Ectodermal cell (in vitro differentiated cells): ENCODE measurements around the gene TNFAIP1.

Experiments used
- H3K27ac ChIP-seq: 2 replicates; pipeline ENCODE4 v1.7.0; 2013; ENCODE audit warnings: mild to moderate bottlenecking, low read depth, low read length; ENCODE audit not compliant: insufficient read depth, poor library complexity, severe bottlenecking
- H3K27me3 ChIP-seq: 2 replicates; pipeline ENCODE4 v1.7.0; 2013; ENCODE audit warnings: mild to moderate bottlenecking, low read length; ENCODE audit not compliant: insufficient read depth, control insufficient read depth, poor library complexity, severe bottlenecking
- H3K36me3 ChIP-seq: one replicate; pipeline ENCODE4 v1.7.0; 2013; ENCODE audit warnings: low read length; ENCODE audit not compliant: control insufficient read depth, insufficient read depth
- H3K4me1 ChIP-seq: one replicate; pipeline ENCODE4 v1.7.0; 2013; ENCODE audit warnings: low read length; ENCODE audit not compliant: control insufficient read depth, insufficient read depth
- H3K4me3 ChIP-seq: 2 replicates; pipeline ENCODE4 v1.7.0; 2013; ENCODE audit warnings: low read depth, low read length, control low read depth; ENCODE audit not compliant: insufficient read depth
- H3K9me3 ChIP-seq: 2 replicates; pipeline ENCODE4 v1.7.0; 2013; ENCODE audit warnings: mild to moderate bottlenecking, low read length, moderate library complexity; ENCODE audit not compliant: control insufficient read depth
- WGBS, 2 experiments: methylation state at CpG; one replicate each; pipeline ENCODE4 v1.1.7; 2013; ENCODE audit warnings: missing lambda C conversion rate in 2 of 2; 5-methylcytosine and 5-hydroxymethylcytosine counted together

TNFAIP1 gene

GRCh38 chr17:28344435-28344901 lies 8.9 kb downstream of the TNFAIP1 start:
- H3K27me3 ChIP-seq: no peaks in the 10 kb centered on the region
- WGBS, 2 experiments: 94% methylated on average over 19 of the region's 19 CpGs
- no peak overlapping the region for H3K27ac ChIP-seq
- no peaks in the 10 kb centered on the region for H3K9me3 ChIP-seq
- no peak overlapping the region for H3K4me3 ChIP-seq
- H3K4me1 ChIP-seq: peaks cover 4% of the 10 kb centered on the region
- H3K36me3 ChIP-seq: peaks cover 35% of the 10 kb centered on the region

- H3K4me3 ChIP-seq: no peak overlapping the region
- peak overlapping the region; percentile 33 for H3K27ac ChIP-seq
- H3K27me3 ChIP-seq: no peaks in the 10 kb centered on the region
- H3K4me1 ChIP-seq: peaks cover 4% of the 10 kb centered on the region
- H3K9me3 ChIP-seq: no peaks in the 10 kb centered on the region
- WGBS, 2 experiments: 93 to 95% methylated on average over 13 of the region's 13 CpGs
- peaks cover 35% of the 10 kb centered on the region for H3K36me3 ChIP-seq
Observed at GRCh38 chr17:28345419-28346198, 10.0 kb downstream of the TNFAIP1 start.

DNA sequence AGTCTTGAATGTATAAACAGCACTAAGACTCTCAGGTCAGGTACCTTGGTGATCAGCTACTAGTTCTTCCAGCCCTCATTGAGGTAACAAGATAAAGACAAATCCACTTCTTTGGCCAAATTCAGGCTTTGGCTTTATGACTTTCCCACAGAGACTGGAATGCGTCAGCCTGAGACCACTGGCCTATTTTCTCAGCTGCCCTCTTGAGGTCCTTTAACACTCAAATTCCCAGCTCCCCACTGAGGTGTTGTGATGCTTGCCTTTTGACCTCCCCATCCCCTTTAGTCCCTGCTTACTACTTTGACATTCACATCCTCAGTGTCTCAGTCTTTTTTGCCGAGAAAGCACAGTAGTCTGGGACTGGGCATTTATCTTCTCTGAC lies 10.6 kb downstream of the TNFAIP1 start:
- peak overlapping the region; percentile 33 for H3K27ac ChIP-seq

GRCh38 chr17:28346746-28347246 lies 11.2 kb downstream of the TNFAIP1 start:
- H3K4me3 ChIP-seq: no peak overlapping the region
- H3K27me3 ChIP-seq: no peaks in the 10 kb centered on the region
- peaks cover 37% of the 10 kb centered on the region for H3K36me3 ChIP-seq
- H3K4me1 ChIP-seq: peaks cover 4% of the 10 kb centered on the region
- H3K27ac ChIP-seq: no peak overlapping the region
- 85 to 90% methylated on average over 6 to 7 of the region's 7 CpGs for WGBS, 2 experiments
- no peaks in the 10 kb centered on the region for H3K9me3 ChIP-seq

More for the DNA sequence above, 10.6 kb downstream of the TNFAIP1 start:
- H3K9me3 ChIP-seq: no peaks in the 10 kb centered on the region
- H3K36me3 ChIP-seq: peaks cover 37% of the 10 kb centered on the region
- peaks cover 4% of the 10 kb centered on the region for H3K4me1 ChIP-seq
- WGBS, 2 experiments: 44 to 47% methylated on average over 2 of the region's 2 CpGs
- no peaks in the 10 kb centered on the region for H3K27me3 ChIP-seq
- H3K4me3 ChIP-seq: no peak overlapping the region

DNA sequence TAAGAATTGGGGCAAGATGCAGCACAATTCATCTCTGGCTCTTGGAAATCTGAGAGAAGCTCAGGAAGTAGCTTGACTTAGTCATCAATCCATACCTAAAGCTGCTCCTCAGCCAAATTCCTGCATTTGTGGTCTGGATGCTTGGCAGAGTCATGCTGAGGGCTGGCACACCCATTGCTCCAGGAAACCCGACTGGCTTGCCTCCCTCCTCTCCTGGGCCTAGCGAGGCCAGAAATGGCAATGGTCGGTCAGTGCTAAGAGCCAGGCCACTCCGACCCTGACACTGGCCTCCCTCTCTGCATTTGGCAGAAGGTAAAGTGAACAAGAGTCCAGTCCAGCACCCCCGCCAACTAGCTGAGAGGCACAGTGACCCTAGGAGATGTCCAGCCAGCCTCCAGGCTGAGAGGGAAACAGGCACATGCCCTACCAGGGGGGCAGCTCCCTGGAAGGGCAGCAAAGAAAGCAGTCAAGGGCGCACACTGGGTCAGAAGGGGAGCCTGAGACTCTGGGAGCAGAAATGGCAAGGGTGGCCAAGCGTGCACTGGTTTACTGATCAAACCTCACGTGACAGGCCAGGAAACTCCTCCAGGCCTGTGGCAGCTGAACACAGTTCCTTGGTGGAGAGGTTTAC lies 11.8 kb downstream of the TNFAIP1 start:
- H3K27ac ChIP-seq: no peak overlapping the region
- no peak overlapping the region for H3K4me3 ChIP-seq
- no peaks in the 10 kb centered on the region for H3K9me3 ChIP-seq
- H3K4me1 ChIP-seq: peaks cover 4% of the 10 kb centered on the region
- no peaks in the 10 kb centered on the region for H3K27me3 ChIP-seq
- 92 to 93% methylated on average over 8 of the region's 8 CpGs for WGBS, 2 experiments
- peaks cover 34% of the 10 kb centered on the region for H3K36me3 ChIP-seq

GRCh38 chr17:28348979-28349378 lies 13.4 kb downstream of the TNFAIP1 start:
- H3K4me3 ChIP-seq: no peak overlapping the region
- WGBS, 2 experiments: 78 to 80% methylated on average over 3 of the region's 3 CpGs
- H3K4me1 ChIP-seq: peaks cover 4% of the 10 kb centered on the region
- no peaks in the 10 kb centered on the region for H3K27me3 ChIP-seq
- no peaks in the 10 kb centered on the region for H3K9me3 ChIP-seq
- peaks cover 30% of the 10 kb centered on the region for H3K36me3 ChIP-seq
- H3K27ac ChIP-seq: no peak overlapping the region

- Histone ChIP-seq H3K27me3 (no peaks in the 10 kb centered on the region), H3K36me3 (peaks cover 30% of the 10 kb centered on the region), H3K4me1 (peaks cover 4% of the 10 kb centered on the region), H3K9me3 (no peaks in the 10 kb centered on the region), H3K27ac (no peak overlapping the region), H3K4me3 (no peak overlapping the region)
- 94 to 95% methylated on average over 7 of the region's 7 CpGs for WGBS, 2 experiments
Observed at GRCh38 chr17:28350271-28350670, 14.7 kb downstream of the TNFAIP1 start.

- peak within 1 kb of the TSS; percentile 38 for H3K27ac ChIP-seq
- H3K9me3 ChIP-seq: no peaks in the 10 kb centered on the region
- H3K36me3 ChIP-seq: peaks cover 24% of the 10 kb centered on the region
- peaks cover 7% of the 10 kb centered on the region for H3K4me1 ChIP-seq
- H3K27me3 ChIP-seq: no peaks in the 10 kb centered on the region
- peak within 1 kb of the TSS; percentile 83 for H3K4me3 ChIP-seq
- 0 to 1% methylated on average over 80 of the region's 80 CpGs for WGBS, 2 experiments
Observed at GRCh38 chr17:28357061-28357900, 21.7 kb downstream of the TNFAIP1 start, which contains the start of gene POLDIP2. Gene POLDIP2, minus strand, starts transcription at chr17:28357527. Its CDS starts 79 bp downstream, at chr17:28357448.

GRCh38 chr17:28357901-28358197 lies 22.3 kb downstream of the TNFAIP1 start:
- Histone ChIP-seq H3K9me3 (no peaks in the 10 kb centered on the region), H3K27ac (peak overlapping the region; percentile 38), H3K36me3 (peaks cover 24% of the 10 kb centered on the region), H3K27me3 (no peaks in the 10 kb centered on the region), H3K4me3 (peak overlapping the region; percentile 83), H3K4me1 (peaks cover 7% of the 10 kb centered on the region)
- 4 to 9% methylated on average over 4 of the region's 4 CpGs for WGBS, 2 experiments

DNA sequence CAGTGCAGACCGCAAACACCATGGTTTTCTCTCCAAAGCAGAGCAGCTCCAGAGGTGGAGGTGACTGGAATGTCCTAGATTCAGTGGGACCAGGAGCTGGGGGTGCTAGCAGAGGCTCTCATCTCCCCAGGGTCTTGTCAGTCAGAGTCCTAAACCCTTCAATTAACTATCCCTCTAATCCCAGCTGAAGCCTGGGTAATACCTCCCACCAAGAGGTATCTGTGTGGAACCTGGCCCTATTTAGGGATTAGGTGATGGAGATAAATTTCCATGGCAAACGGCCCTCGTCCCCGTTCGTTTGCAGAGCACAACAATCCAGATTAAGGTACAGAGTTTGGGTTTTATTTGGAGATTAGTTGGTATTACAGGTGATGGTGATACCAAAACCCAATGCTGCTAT lies 27.6 kb downstream of the TNFAIP1 start:
- H3K4me1 ChIP-seq: peaks cover 5% of the 10 kb centered on the region
- WGBS, 2 experiments: 95 to 96% methylated on average over 5 of the region's 5 CpGs
- peaks cover 11% of the 10 kb centered on the region for H3K36me3 ChIP-seq
- H3K27me3 ChIP-seq: no peaks in the 10 kb centered on the region
- no peak overlapping the region for H3K4me3 ChIP-seq
- no peak overlapping the region for H3K27ac ChIP-seq
- no peaks in the 10 kb centered on the region for H3K9me3 ChIP-seq
